Stimulated activated CD4-positive, alpha-beta T cell treated with anti-CD3 and anti-CD28 coated beads, Interleukin-1b, Interleukin-23, amount 100 ng/mL, for 24 hours (primary cell): Measurements from ENCODE around the gene GSE1.

Experiments
- DNase-seq, 4 experiments: peaks; one replicate each; pipeline ENCODE4 v3.0.0-alpha.2; 2020; ENCODE audit warnings: low read depth in 4 of 4, low spot score in 1 of 4

The GSE1 gene

DNA sequence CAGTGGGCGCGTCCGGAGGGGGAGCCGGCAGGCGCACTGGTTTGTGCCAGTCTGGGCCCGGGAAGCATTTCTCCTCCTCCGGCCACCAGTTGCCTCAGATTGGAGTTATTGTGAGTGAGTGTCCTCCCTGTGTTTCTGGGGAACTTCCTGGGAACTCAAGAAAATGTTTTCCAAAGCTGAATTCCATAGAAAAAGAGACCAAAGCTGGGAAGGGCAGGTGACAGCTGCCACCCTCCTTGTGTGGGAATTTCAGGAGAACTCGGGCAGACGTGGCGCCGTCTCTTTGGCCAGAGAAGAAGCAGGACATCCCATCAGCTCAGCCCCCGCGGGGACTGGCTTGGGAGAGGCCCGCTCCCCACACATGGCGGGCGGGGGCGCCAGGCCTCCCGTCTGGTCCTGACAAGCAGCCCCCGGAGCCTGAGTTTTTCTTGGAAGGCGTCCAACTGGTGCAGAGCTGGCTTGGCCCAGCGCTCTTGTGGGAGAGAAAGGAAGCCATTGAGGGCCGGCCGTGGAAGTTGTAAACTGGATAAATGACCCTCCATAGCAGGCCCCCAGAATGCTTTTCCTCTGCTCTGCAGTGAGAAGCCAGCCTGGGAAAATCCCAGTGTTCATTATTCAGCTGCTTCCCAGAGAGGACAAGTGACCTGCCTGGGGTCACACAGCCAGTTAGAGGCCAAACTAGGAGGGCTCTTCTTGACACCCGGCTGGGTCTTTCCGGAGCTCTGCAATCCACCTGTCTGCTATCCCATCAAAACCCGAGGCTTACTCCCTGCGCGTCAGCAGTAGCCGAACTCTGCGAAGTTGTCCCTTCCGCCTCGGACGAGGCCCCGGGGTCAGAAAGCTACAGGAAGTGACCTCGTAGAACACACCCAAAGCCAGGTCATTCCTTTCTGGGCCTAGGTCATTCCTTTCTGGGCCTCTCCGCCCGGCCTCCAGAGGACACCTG, 39.2 kb upstream of the GSE1 start:
- DNase-seq, result no peak

DNA sequence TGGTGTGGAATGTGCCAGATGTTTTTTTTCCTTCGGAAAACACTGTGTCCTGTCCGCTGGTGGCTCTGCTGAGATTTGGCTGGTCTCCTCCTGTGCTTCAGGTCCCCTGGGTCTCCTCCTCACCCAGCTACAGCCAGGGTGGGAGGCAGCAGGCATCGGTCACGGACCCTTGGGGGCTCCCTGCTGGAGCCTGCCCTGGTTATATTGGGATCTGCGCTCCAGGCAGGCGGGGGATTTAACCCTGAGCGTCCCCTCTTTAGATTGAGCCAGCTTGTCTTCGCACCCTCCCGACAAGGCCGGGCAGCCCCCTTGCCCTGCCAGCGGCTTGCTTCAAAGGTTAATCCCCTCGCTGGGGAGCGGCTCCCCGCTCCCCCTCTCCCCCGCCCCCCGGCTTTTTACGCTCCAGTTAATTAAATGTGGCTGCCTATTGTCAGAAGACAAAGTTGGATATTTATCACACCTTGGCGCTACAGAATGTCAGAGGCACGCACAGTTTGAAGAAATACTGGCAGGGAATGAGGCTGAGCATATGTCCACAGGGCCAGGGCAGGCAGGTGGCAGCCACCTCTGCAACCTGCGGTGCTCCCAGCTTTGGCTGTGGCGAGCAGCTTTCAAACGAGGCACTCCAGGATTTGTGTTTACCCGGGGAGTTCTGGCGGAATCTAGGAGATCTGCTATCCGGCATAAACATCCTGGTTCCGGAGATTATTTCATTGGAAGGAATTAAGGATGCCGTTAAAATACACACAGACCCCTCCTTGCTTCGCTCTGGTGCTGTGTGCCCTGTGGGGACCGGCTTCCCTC, 38.2 kb upstream of the GSE1 start:
- DNase-seq, result no peak

DNA sequence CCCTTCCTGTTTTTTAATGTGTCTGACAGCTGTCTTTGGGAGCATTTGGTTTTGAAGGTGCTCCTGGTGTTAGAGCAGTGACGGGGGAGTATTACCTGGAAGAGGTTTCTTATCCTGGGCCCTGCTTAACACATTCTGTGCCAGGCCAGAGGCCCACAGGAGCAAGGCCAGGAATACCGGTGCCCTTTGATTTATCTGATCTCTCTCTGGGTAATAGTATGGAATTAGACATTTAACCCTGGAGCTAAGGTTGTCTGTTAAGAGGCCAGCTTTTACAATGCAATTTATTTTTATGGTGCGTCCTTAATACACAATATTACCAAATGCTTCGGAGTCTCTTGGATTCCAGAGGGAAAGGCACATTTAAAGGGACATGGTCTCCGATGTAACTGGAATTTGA, 37.2 kb upstream of the GSE1 start:
- no peak for DNase-seq

- no peak for DNase-seq
Observed at GRCh38 chr16:85576944-85577343, 36.2 kb upstream of the GSE1 start.

DNA sequence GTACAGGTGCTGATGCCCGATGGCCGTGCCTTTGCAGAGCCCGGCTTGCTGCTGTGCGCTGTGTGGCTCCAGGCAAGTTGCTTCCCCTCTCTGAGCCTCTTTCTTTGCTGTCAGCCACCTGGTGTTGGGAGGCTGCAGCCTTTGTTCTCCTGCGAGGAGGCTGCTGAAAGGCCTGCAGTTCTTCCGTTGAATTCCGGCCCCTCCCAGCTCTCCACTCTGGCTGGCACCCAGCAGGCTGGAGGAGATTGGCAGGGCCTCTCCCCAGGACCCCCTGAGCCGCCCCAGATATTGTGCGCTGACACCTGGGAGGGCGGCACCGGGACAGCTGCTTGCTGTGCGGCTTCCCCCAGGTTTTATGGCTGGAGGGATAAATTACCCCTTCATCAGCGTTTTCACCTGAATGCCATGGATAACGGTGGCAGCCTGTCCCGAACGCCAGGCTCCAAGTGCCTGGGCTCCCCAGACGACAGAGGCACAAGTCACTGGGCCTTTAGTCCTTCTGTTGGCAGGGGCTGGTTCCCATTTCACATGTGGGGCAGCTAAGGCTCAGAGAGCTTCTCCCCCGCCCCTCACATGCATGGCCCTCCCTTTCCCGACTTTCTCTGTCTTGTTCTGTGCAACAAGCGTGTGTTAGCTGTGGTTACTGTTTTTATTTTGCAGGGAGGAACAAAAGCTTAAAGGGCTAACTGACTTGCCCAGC, 35.1 kb upstream of the GSE1 start:
- no peak for DNase-seq

- DNase-seq, result no peak
Observed at GRCh38 chr16:85578599-85578948, 34.5 kb upstream of the GSE1 start.

DNA sequence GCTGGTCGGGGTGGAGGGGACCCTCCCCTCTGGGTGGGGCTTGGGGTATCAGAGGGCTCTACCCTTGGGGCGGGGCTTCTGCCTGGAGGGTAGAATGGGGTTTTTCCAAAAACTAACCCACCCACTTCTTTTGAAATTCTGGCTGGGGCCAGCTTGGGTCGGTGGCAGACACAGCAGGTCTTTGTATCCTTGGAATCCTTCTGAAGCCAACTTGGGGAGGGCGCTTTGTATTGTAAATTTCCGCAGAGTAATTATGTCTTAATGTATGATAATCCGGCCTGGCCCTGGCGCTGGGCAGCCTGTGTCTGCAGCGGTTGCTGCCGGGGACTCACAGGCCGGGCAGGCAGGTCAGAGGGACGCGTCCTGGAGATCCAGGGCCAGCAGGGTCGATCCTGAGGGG, 33.9 kb upstream of the GSE1 start:
- DNase-seq, result no peak

DNA sequence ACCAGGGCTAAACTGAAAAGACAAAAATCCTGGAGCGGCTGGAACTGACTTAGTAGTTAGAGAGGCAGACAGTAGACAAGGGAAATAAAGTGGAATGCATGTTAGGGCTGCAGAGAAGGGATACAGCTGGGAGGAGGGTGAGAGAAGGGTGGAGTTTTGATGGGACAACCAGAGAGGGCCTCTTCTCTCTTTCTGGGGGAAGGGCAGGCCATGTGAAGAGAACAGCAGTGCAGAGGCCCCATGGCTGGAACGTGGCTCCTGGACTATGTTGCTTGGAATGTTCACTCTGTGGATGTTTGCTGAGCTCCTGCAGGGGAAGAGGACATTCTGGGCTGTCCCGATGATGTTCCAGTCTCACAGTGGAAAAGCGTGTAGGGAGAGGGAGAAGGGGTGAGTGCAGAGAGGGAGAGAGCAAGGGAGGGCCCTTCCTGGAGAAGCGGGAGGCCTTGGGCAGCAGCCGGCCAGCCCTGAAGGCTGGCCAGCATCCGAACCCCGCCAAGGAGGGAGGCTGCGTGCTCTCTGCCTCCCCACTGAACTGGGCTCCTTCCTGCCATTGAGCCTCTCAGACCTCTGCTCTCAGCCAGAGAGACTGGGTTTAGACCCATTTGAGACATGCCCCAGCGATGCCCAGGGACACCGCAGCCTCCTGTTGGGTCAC, 33.1 kb upstream of the GSE1 start:
- no peak for DNase-seq

GRCh38 chr16:85580684-85581083, 32.4 kb upstream of the GSE1 start:
- no peak for DNase-seq

- DNase-seq, result no peak
Observed at GRCh38 chr16:85582229-85582991, 30.7 kb upstream of the GSE1 start.

- DNase-seq, result no peak
Observed at GRCh38 chr16:85583491-85584181, 29.5 kb upstream of the GSE1 start.

GRCh38 chr16:85584267-85584666, 28.9 kb upstream of the GSE1 start:
- no peak for DNase-seq

GRCh38 chr16:85584819-85585282, 28.3 kb upstream of the GSE1 start:
- DNase-seq, result no peak

DNA sequence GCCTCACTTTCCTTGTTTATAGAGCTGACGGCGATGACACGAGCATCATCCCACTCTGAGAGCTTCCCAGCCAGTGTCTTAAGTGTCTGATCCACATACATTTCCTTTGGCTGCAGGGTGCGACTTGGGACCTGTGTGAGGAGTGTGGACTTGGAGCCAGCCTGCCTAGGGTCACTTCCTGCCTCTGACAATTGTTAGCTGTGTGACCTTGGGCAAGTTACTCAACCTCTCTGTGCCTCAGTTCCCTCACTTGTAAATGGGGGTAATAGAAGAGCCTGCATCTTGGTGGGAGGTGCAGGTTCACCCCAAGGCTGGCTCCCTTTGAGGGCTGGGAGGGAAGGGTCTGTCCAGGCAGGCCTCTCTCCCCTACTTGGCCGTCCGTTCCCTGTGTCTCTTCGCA, 27.4 kb upstream of the GSE1 start:
- no peak for DNase-seq

DNA sequence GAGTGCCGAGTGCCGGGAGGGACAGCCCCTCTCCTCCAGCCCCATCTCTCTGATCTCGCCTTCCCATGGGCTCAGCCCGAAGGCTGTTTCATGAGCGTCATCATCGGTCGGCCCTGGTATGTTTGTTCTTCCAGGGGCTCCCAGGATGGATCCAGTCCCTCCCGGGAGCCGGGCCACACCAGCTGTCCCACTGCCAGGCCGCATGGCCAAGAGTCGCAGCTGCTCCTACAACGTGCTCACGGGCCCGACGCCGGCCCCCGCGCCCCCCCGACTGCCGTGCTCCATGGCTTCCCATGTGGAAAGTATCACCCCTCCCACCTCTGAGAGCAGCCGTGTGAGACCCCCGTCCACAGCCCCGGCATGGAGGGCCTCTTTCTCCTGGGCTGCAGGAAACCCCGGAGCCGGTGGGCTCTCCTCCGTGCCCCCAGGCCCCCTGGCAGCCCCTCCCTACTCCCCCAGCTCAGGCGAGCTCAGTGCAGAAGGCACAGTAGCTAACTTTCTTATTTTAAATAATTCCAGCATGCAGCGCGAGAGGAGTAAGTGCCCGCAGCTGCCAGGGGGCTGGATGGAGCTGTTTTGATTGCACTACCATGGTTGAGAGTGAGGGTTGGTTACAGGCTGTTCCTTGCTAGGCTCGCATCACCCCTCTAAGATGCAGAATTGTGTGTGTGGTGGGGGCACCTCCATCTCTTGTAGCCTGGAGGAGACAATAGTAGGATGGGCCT, 26.6 kb upstream of the GSE1 start:
- no peak for DNase-seq

GRCh38 chr16:85587762-85588556, 25.2 kb upstream of the GSE1 start:
- DNase-seq, result no peak

GRCh38 chr16:85588562-85589503, 24.3 kb upstream of the GSE1 start:
- DNase-seq, result no peak
